GM15510 (cell line): ENCODE measurements around the gene MSX2.

ENCODE experiments used
- POLR2A ChIP-seq: IDR thresholded peaks from 3 replicates; pipeline ENCODE4 v1.6.1; 2011; ENCODE audit warnings: borderline replicate concordance; ENCODE audit not compliant: insufficient read length; ENCODE audit errors: extremely low read depth

The MSX2 gene

GRCh38 chr5:174706997-174707572 lies 17.3 kb upstream of the MSX2 start:
- TF ChIP-seq POLR2A = no peak

GRCh38 chr5:174707671-174708070 lies 16.7 kb upstream of the MSX2 start:
- no peak for TF ChIP-seq POLR2A

GRCh38 chr5:174708476-174709207 lies 15.7 kb upstream of the MSX2 start:
- no peak for TF ChIP-seq POLR2A

- TF ChIP-seq POLR2A = no peak
Measured at GRCh38 chr5:174714751-174715150, 9.6 kb upstream of the MSX2 start.

GRCh38 chr5:174715804-174716203 lies 8.6 kb upstream of the MSX2 start:
- TF ChIP-seq POLR2A = no peak

- TF ChIP-seq POLR2A = no peak
Measured at GRCh38 chr5:174717826-174718455, 6.4 kb upstream of the MSX2 start.

GRCh38 chr5:174718880-174719610 lies 5.3 kb upstream of the MSX2 start:
- TF ChIP-seq POLR2A = no peak

- TF ChIP-seq POLR2A = no peak
Measured at GRCh38 chr5:174719793-174720611, 4.4 kb upstream of the MSX2 start.

GRCh38 chr5:174720612-174721529 lies 3.5 kb upstream of the MSX2 start:
- TF ChIP-seq POLR2A = no peak

GRCh38 chr5:174721530-174722432 lies 2.6 kb upstream of the MSX2 start:
- no peak for TF ChIP-seq POLR2A

GRCh38 chr5:174722500-174722899 lies 1.9 kb upstream of the MSX2 start:
- no peak for TF ChIP-seq POLR2A

GRCh38 chr5:174723315-174723978 lies 935 bp upstream of the MSX2 start:
- TF ChIP-seq POLR2A = no peak
